ENCODE results near the gene MYBPHL. TPM values are rescaled to one million over a fixed set of nuclear protein-coding genes. Genes with fewer than 3 reads are reported as not detected.

Gene MYBPHL
- total RNA-seq, 4 donors from 2014 or later: not detected

DNA sequence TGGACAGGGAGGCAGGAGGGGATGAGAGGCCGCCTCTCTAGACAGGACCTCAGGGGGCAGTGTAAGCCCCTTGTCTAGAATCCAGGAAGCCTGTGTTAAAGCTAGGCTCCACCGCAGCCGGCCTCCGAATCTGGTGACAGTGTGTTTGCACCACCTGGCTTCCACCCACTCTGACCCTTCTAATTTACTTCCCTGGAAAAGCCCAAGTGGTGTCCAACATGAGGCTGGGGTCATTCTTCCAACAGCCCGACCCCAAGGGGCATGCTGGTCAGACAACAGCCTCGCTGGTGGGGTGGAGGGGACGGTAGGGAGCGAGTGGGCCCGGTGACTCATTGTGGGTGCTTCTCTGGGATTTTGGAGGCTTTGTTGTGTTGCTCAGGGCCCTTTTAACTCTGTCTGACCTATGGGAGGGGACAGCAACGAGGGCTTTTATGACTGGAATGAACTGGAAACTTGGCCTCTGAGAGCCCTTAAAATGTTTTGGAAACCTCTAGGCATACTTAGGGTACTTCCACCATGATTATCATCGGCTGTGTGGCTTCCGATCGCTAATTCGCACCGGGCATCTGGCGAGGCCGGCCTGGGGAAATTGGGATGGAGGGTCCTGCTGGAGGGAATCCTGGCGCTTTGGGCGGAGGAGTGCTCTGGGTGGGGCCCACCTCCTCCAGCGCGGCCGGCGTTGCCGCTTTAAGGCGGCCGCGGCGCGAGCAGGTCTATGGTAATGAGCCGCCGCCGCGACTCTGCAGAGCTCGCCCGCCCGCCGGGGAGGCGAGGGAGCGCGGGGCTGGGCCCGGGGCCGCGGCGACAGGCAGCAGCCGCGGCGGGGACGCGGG lies 57.8 kb downstream of the MYBPHL start, which contains the start of gene CELSR2:
TSS of gene CELSR2 (plus strand) at position 743 of the 833 bp plus-strand sequence. CDS start 541 bp downstream, outside the sequence.
- intact Hi-C loops (cut with DNase I): no loop called here
- Histone ChIP-seq H3K27me3 (peaks cover 0 to 3% (median 0%) of the 10 kb centered on the region in 4 donors), H3K4me1 (peaks cover 13 to 51% (median 17%) of the 10 kb centered on the region in 3 donors), H3K27ac (peak within 1 kb of the TSS; percentile 62 to 87 (median 79)), H3K9me3 (no peaks in the 10 kb centered on the region), H3K4me3 (peak within 1 kb of the TSS; percentile 62 to 85 (median 82)), H3K36me3 (peaks cover 0 to 20% (median 0%) of the 10 kb centered on the region in 3 donors)
- TF ChIP-seq, protein P1, sequence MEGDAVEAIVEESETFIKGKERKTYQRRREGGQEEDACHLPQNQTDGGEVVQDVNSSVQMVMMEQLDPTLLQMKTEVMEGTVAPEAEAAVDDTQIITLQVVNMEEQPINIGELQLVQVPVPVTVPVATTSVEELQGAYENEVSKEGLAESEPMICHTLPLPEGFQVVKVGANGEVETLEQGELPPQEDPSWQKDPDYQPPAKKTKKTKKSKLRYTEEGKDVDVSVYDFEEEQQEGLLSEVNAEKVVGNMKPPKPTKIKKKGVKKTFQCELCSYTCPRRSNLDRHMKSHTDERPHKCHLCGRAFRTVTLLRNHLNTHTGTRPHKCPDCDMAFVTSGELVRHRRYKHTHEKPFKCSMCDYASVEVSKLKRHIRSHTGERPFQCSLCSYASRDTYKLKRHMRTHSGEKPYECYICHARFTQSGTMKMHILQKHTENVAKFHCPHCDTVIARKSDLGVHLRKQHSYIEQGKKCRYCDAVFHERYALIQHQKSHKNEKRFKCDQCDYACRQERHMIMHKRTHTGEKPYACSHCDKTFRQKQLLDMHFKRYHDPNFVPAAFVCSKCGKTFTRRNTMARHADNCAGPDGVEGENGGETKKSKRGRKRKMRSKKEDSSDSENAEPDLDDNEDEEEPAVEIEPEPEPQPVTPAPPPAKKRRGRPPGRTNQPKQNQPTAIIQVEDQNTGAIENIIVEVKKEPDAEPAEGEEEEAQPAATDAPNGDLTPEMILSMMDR (IDR thresholded peaks at IDR 0.05): no peak
- TF ChIP-seq POLR2A (IDR thresholded peaks at IDR 0.05): peak in 1 of 4 donors; percentile 39
- 0 to 93% methylated on average over 1 to 3 of the region's 49 CpGs for WGBS, 2 donors
- DNase-seq: no peak

DNA sequence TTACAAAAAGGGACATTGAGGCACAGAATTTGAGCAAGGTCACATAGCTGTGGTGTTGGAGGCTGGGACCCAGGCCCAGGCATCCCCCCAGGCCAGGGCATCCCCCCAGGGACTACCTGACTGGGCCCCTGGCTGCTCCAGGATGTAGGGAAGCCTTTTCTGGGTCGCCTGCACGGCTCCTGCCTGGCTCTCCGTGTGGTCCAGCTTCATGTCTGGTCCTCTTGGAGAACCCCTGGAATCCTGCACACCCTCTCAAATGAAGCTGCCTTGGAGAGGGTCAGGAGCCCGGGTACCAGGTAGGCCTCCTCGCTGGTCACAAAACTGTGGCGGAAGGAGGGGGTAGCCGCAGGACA lies 58.4 kb downstream of the MYBPHL start:
- Histone ChIP-seq H3K27me3 (peaks cover 0 to 3% (median 0%) of the 10 kb centered on the region in 4 donors), H3K4me3 (no peak overlapping the region), H3K4me1 (peaks cover 9 to 46% (median 12%) of the 10 kb centered on the region in 3 donors), H3K27ac (no peak overlapping the region), H3K36me3 (peaks cover 0 to 20% (median 0%) of the 10 kb centered on the region in 3 donors), H3K9me3 (no peaks in the 10 kb centered on the region)
- 80 to 100% methylated on average over 1 of the region's 7 CpGs for WGBS, 2 donors
- DNase-seq: no peak
- TF ChIP-seq, protein P1 (IDR thresholded peaks at IDR 0.05): no peak
- no peak for TF ChIP-seq POLR2A (IDR thresholded peaks at IDR 0.05)
- intact Hi-C loops (cut with DNase I): no loop called here

DNA sequence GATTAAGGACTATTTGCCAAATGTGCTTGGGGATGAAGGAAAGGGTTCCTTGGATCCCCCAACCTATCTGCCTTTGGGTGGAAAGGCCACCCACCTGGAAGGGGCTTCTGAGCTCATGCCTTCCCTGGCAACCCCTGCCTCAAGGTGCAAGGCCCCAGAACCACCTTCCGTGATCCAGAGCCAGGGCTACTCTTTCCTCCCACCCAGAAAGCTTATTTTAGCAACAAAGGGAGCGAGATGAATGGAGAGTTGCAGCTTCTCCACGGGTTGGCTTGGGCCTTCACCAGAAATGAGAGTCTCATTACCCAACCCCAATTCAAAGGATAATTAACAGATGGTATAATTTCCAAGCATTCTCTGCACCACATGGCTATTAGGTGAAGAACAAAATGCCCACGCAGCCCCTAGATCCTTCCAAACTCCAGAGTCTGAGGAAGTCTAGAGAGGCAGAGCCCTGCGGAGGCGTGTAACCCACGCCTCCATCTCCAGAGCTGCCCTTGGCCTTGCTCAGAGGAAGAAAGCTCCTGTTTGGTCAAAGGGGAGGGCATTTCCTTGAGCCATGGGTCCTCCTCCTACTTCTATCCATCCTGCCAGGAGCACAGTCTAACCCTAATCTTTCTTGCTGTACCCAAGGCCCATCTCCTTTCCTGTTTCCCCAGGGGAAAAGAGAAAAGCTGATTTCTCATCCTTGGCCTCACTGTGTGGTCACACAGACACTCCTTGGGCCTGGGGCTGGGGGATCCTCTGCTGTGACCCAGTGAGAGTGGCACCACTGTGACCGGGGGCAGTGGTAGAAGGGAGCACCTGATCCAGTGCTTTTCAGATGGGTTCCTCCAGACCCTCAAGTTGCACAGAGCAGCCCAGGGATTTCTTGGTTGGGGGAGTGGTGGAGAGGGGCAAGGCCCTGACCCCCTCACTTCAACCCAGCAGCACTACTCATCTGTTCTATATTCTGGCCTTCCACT lies 59.1 kb downstream of the MYBPHL start:
- Histone ChIP-seq H3K36me3 (peaks cover 0 to 19% (median 0%) of the 10 kb centered on the region in 3 donors), H3K4me3 (no peak overlapping the region), H3K27ac (no peak overlapping the region), H3K9me3 (no peaks in the 10 kb centered on the region), H3K27me3 (peaks cover 0 to 3% (median 0%) of the 10 kb centered on the region in 4 donors), H3K4me1 (peaks cover 9 to 39% (median 12%) of the 10 kb centered on the region in 3 donors)
- 88 to 95% methylated on average over 6 to 7 of the region's 8 CpGs for WGBS, 2 donors
- intact Hi-C loops (cut with DNase I): no loop called here
- no peak for TF ChIP-seq POLR2A (IDR thresholded peaks at IDR 0.05)
- DNase-seq: no peak

DNA sequence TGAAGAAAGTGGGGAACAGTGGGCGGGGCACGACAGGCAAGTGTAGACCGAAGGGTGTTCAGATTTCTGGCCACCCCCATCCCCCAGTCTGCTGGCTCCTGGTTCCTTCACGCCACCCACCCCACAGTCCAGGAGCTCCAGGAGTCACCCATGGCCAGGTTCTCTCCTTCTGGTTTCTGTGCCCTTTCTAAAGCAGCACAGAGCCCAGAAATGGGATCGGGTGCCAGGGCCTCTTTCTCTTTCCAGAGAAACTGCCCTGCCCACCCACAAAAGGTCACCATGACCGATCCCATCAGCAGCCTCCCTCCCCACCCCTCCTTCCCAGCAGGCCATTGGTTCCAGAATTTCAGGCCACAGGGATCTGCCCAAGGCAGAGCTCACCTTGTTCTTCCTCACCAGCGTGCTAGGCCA lies 60.7 kb downstream of the MYBPHL start:
- peaks cover 0 to 3% (median 0%) of the 10 kb centered on the region in 3 donors for H3K36me3 ChIP-seq
- no peak overlapping the region for H3K4me3 ChIP-seq
- DNase-seq: no peak
- H3K4me1 ChIP-seq: peaks cover 15 to 39% (median 18%) of the 10 kb centered on the region in 3 donors
- H3K9me3 ChIP-seq: no peaks in the 10 kb centered on the region
- intact Hi-C loops (cut with DNase I): no loop called here
- H3K27ac ChIP-seq: no peak overlapping the region
- TF ChIP-seq, protein P1 (IDR thresholded peaks at IDR 0.05): no peak
- no peak for TF ChIP-seq POLR2A (IDR thresholded peaks at IDR 0.05)
- WGBS, 2 donors: 70 to 89% methylated on average over 4 to 6 of the region's 7 CpGs
- H3K27me3 ChIP-seq: peaks cover 0 to 3% (median 0%) of the 10 kb centered on the region in 4 donors

DNA sequence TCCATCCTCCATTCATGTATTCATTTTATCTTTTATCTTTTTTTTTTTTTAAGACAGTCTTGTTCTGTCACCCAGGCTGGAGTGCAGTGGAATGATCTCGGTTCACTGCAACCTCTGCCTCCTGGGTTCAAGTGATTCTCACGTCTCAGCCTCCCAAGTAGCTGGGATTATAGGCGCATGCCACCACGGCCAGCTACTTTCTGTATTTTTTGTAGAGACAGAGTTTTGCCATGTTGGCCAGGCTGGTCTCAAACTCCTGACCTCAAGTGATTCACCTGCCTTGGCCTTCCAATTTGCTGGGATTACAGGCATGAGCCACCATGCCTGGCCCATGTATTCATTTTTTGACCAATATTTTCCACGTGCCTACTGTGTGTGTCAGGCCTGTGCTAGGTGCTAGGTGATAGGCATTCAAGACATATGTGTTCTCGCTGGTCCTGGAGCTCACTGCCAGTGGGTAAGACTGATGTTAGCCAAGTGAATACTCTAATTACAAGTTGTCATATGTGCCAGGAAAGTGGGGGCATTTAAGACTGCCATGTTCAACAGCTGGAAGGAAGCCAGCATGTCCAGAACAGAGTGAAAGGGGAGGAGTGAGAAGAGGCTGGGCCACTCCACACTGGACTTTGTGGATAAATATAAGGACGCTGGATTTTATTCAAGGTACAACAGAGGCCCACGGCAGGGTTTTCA lies 62.8 kb downstream of the MYBPHL start:
- H3K4me1 ChIP-seq: peaks cover 23 to 42% (median 31%) of the 10 kb centered on the region in 3 donors
- intact Hi-C loops (cut with DNase I): no loop called here
- no peak overlapping the region for H3K4me3 ChIP-seq
- no peak for DNase-seq
- H3K9me3 ChIP-seq: no peaks in the 10 kb centered on the region
- H3K27me3 ChIP-seq: peaks cover 0 to 3% (median 0%) of the 10 kb centered on the region in 4 donors
- 82 to 83% methylated on average over 8 of the region's 8 CpGs for WGBS, 2 donors
- no peak overlapping the region for H3K27ac ChIP-seq
- H3K36me3 ChIP-seq: peaks cover 0 to 4% (median 0%) of the 10 kb centered on the region in 3 donors
- TF ChIP-seq, protein P1 (IDR thresholded peaks at IDR 0.05): no peak
- TF ChIP-seq POLR2A (IDR thresholded peaks at IDR 0.05): no peak
